Thoracic aorta (tissue), 2 donors: ENCODE data around the gene USP30. TPM values are rescaled to one million over a fixed set of nuclear protein-coding genes. Genes with fewer than 3 reads are reported as not detected.

Experiments
- ATAC-seq: fragments of 150-250 bp; one replicate; pipeline ENCODE4 v1.8.0; 2017; ENCODE audit warnings: low read depth; ENCODE audit not compliant: insufficient number of reproducible peaks, low FRiP score
- DNase-seq: peaks from one replicate; pipeline ENCODE4 v3.0.0-alpha.2; 2020; ENCODE audit warnings: low spot score
- H3K27ac ChIP-seq, 2 donors: fragments of 200-600 bp; sonication (generic); 1 replicate in 1 of 2; 2 replicates in 1 of 2; pipeline ENCODE4 v1.5.1; 2016; ENCODE audit warnings: mild to moderate bottlenecking in 2 of 2, moderate library complexity in 2 of 2
- H3K27me3 ChIP-seq: fragments of 200-600 bp; sonication (generic); replicated peaks from 2 replicates; pipeline ENCODE4 v1.6.0; 2016; ENCODE audit warnings: mild to moderate bottlenecking; ENCODE audit not compliant: insufficient read depth
- H3K36me3 ChIP-seq: fragments of 200-600 bp; sonication (generic); one replicate; pipeline ENCODE4 v1.5.1; 2016
- H3K4me1 ChIP-seq, 2 donors: fragments of 200-600 bp; sonication (generic); 1 replicate in 1 of 2; 2 replicates in 1 of 2; pipeline versions ENCODE4 v1.5.1 to v1.6.0; 2016; ENCODE audit warnings: low read depth in 2 of 2, mild to moderate bottlenecking in 1 of 2; ENCODE audit not compliant: control insufficient read depth in 1 of 2
- H3K4me3 ChIP-seq: fragments of 200-600 bp; sonication (generic); 2 replicates; pipeline ENCODE4 v1.5.1; 2016; ENCODE audit warnings: mild to moderate bottlenecking
- H3K9me3 ChIP-seq: fragments of 200-600 bp; sonication (generic); 2 replicates; pipeline ENCODE4 v1.5.1; 2016
- total RNA-seq, 2 donors: library from RNA; depleted of rRNA; stranded (reverse); fragments of >200 nt; gene quantifications; one replicate each; pipeline versions ENCODE4 v1.1.0 to v1.2.3, GENCODE V29; 2016
- TF ChIP-seq, protein P1 (sequence below): fragments of 200-600 bp; sonication (generic); IDR thresholded peaks from one replicate; pipeline ENCODE4 v1.5.1; 2019; ENCODE audit warnings: antibody characterized with exemption

The USP30 gene
- total RNA-seq, 2 donors from 2014 or later, result 9.5 to 27.5 TPM

DNA sequence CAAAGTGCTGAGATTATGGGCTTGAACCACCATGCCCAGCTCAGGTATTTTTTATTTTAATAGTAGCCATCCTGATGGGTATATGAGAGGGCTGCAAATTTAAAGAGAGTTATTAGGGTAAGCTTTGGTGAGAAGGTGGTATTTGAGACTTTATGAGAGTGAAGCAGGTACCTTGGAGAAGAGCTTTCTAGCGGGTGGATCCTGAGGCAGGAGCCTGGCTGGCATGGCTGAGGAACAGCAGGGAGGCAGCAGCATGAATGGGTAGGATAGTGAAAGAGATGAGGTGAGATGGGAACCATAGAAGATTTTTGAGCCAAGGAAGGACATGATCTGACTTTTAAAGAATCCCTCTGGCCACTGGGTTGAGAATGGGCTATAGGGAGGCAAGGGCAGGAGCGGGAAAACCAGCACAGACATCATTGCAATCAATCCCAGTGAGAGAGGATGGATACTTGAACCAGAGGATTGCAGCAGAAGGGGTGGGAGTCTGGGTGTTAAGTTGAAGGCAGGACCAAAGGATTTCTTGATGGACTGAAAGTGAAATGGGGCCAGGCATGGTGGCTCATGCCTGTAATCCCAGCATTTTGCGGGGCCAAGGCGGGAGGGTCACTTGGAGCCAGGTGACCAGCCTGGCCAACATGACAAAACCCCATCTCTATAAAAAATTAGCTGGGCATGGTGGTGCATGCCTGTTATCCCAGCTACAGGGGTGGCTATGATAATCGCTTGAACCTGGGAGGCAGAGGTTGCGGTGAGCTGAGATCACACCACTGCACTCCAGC, 37.2 kb upstream of the USP30 start:
- H3K27ac ChIP-seq, result no peak overlapping the region
- no peaks in the 10 kb centered on the region for H3K27me3 ChIP-seq
- H3K9me3 ChIP-seq, result no peaks in the 10 kb centered on the region
- no peak overlapping the region for H3K4me3 ChIP-seq
- TF ChIP-seq, protein P1, sequence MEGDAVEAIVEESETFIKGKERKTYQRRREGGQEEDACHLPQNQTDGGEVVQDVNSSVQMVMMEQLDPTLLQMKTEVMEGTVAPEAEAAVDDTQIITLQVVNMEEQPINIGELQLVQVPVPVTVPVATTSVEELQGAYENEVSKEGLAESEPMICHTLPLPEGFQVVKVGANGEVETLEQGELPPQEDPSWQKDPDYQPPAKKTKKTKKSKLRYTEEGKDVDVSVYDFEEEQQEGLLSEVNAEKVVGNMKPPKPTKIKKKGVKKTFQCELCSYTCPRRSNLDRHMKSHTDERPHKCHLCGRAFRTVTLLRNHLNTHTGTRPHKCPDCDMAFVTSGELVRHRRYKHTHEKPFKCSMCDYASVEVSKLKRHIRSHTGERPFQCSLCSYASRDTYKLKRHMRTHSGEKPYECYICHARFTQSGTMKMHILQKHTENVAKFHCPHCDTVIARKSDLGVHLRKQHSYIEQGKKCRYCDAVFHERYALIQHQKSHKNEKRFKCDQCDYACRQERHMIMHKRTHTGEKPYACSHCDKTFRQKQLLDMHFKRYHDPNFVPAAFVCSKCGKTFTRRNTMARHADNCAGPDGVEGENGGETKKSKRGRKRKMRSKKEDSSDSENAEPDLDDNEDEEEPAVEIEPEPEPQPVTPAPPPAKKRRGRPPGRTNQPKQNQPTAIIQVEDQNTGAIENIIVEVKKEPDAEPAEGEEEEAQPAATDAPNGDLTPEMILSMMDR, result no peak
- no peaks in the 10 kb centered on the region for H3K36me3 ChIP-seq
- DNase-seq (no peak), ATAC-seq (no peak)
- no peaks in the 10 kb centered on the region for H3K4me1 ChIP-seq

DNA sequence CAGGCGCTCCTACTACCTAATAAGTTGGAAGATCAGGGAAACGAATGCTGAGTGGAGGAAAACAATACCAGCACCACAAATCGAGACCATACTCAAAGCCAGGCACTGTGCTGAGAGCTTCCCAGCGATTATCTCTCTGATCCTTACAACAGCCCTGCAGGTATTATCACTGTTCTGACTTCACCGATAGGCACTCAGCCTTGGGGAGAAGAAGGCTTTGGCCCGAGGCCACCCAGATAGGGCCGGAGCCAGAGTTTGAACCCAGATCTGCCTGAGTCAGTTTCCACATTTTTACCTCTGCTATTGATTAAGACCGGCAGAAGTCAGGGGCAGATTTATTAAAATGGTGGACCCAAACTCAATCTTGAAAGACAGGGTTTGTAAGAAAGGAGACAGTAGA, 36.4 kb upstream of the USP30 start:
- TF ChIP-seq, protein P1, result no peak
- no peaks in the 10 kb centered on the region for H3K9me3 ChIP-seq
- no peak for ATAC-seq

DNA sequence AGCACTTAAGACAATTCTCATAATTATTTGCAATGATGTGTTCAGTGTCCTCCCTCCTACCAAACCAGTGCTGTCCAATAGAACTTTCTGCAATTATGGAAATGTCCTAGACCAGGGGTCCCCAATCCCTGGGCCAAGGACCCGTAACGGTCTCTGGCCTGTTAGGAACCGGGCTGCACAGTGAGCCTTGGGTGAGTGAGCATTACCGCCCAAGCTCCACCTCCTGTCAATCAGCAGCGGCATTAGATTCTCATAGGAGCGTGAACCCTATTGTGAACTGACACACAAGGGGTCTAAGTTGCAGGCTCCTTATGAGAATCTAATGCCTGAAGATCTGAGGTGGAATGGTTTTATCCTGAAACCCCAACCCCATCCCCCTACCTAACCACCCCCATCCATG, 35.4 kb upstream of the USP30 start:
- ATAC-seq (no peak), DNase-seq (no peak)
- H3K9me3 ChIP-seq, result no peaks in the 10 kb centered on the region
- H3K36me3 ChIP-seq, result no peaks in the 10 kb centered on the region
- H3K27me3 ChIP-seq, result no peaks in the 10 kb centered on the region
- no peaks in the 10 kb centered on the region for H3K4me1 ChIP-seq
- TF ChIP-seq, protein P1, result no peak
- no peak overlapping the region for H3K4me3 ChIP-seq
- H3K27ac ChIP-seq, result no peak overlapping the region

More for the DNA sequence above, 36.4 kb upstream of the USP30 start:
- H3K4me1 ChIP-seq, result no peaks in the 10 kb centered on the region
- H3K27me3 ChIP-seq, result no peaks in the 10 kb centered on the region
- no peak overlapping the region for H3K4me3 ChIP-seq
- no peak overlapping the region for H3K27ac ChIP-seq
- H3K36me3 ChIP-seq, result no peaks in the 10 kb centered on the region
- no peak for DNase-seq

DNA sequence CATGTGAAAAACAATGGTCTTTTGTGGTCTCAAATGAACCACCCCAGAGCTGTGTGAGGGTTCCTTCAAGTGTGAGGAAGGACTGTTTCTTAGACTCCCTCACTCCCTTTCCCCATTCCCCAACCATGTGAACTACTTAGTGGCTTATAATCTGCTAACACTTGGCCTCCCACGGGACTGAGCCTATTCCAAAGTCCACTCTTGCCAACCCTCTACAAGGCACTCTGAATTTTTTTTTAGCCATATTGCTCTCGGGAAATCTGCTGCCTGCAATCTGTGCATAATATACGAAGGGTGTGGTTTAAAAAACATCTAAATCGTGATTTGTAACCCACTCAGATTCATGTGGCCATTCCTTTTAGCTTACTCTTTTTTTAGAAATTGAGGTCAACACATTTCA, 34.1 kb upstream of the USP30 start:
- H3K4me3 ChIP-seq, result no peak overlapping the region
- ATAC-seq, result no peak
- no peaks in the 10 kb centered on the region for H3K9me3 ChIP-seq
- TF ChIP-seq, protein P1, result no peak
- no peaks in the 10 kb centered on the region for H3K27me3 ChIP-seq
- no peak for DNase-seq
- H3K36me3 ChIP-seq, result no peaks in the 10 kb centered on the region
- no peaks in the 10 kb centered on the region for H3K4me1 ChIP-seq
- H3K27ac ChIP-seq, result no peak overlapping the region

DNA sequence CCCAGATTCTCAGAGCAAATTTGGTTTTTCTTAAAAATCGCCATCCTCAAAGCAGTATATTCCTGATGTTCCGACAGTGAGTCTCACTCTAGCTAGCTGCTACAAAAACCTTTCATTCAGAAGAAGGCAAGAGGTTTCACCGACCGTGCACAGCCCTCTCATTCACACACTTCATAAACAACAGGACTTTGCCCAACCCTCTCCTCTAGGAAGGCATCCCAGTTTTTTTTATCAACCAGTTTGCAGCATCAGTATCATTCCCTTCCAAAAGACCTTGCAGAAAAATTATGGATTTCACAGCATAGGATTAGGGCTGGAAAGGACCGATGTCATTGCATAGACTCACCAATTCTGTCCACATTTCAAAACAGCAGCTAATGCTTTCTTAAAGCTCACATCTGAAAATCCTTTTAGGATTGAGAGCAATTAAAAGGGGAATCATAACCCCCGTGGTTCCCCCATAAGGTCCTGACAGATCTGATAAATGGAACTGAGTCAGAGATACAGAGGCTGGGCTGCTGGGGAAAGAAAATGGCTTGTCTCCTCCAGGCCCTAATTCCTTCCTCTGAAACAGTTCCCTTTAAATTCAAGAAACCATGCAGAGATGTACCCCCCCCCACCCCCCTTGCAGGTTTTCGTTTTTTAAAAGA, 32.1 kb upstream of the USP30 start:
- ATAC-seq, result no peak
- Histone ChIP-seq H3K36me3 (no peaks in the 10 kb centered on the region), H3K4me3 (no peak overlapping the region), H3K4me1 (no peaks in the 10 kb centered on the region), H3K27me3 (no peaks in the 10 kb centered on the region), H3K27ac (no peak overlapping the region), H3K9me3 (no peaks in the 10 kb centered on the region)
- DNase-seq, result no peak
- TF ChIP-seq, protein P1, result no peak
